D721Med (cell line): ENCODE results near the gene ANKRD44.
"Not testable (repeated sequence)": the region's sequence is repeated elsewhere in the genome, so short reads cannot be mapped to it uniquely, and the experiment has no call there.

Experiments
- DNase-seq: peaks from one replicate; pipeline ENCODE4 v3.0.0; 2011; ENCODE audit warnings: low spot score; ENCODE audit not compliant: insufficient read length
- FAIRE-seq: peaks from 2 replicates; lab custom pipeline; 2011; peaks lifted over from hg19 to GRCh38; lab: Jason Lieb, UNC
- CTCF ChIP-seq: IDR thresholded peaks from 2 replicates; pipeline ENCODE4 v1.5.1; 2012; ENCODE audit warnings: mild to moderate bottlenecking, control low read depth; ENCODE audit not compliant: insufficient read depth; ENCODE audit errors: missing control alignments

ANKRD44 gene

GRCh38 chr2:197241153-197241552, 69.4 kb downstream of the ANKRD44 start:
- DNase-seq, result no peak
- no peak for TF ChIP-seq CTCF
- FAIRE-seq, result no peak

- no peak for DNase-seq
- no peak for TF ChIP-seq CTCF
- no peak for FAIRE-seq
These were observed 70.0 kb downstream of the ANKRD44 start for GRCh38 chr2:197240421-197241041.

GRCh38 chr2:197240018-197240417, 70.6 kb downstream of the ANKRD44 start:
- not testable (repeated sequence) for DNase-seq, FAIRE-seq

GRCh38 chr2:197239434-197239833, 71.1 kb downstream of the ANKRD44 start:
- no peak for FAIRE-seq
- no peak for TF ChIP-seq CTCF

GRCh38 chr2:197238043-197238365, 72.6 kb downstream of the ANKRD44 start:
- FAIRE-seq (no peak), DNase-seq (no peak)
- no peak for TF ChIP-seq CTCF

More at GRCh38 chr2:197239434-197239833, 71.1 kb downstream of the ANKRD44 start:
- DNase-seq, result no peak

- no peak for TF ChIP-seq CTCF
- FAIRE-seq (no peak), DNase-seq (no peak)
These were observed 73.1 kb downstream of the ANKRD44 start for GRCh38 chr2:197237291-197238042.

GRCh38 chr2:197236816-197237215, 73.8 kb downstream of the ANKRD44 start:
- no peak for FAIRE-seq
- no peak for DNase-seq
- TF ChIP-seq CTCF, result no peak

GRCh38 chr2:197236159-197236558, 74.4 kb downstream of the ANKRD44 start:
- FAIRE-seq (no peak), DNase-seq (no peak)
- TF ChIP-seq CTCF, result no peak
